Hematopoietic multipotent progenitor cell treated with erythropoietin and hydrocortisone succinate and interleukin-3 and kit ligand, for 6 days (in vitro differentiated cells): ENCODE results near the gene P2RX2.

ENCODE experiments used
- DNase-seq: peaks from one replicate; pipeline ENCODE4 v3.0.0-alpha.2; 2015

P2RX2 gene

GRCh38 chr12:132668191-132669088 is 49.9 kb downstream of the P2RX2 start:
- DNase-seq: no peak

GRCh38 chr12:132669166-132669879 is 50.7 kb downstream of the P2RX2 start:
- no peak for DNase-seq
